AG04450 (cell line): Measurements from ENCODE around the gene WWOX. TPM values are rescaled to one million over a fixed set of nuclear protein-coding genes. Genes with fewer than 3 reads are reported as not detected.

Experiments used
- CTCF ChIA-PET: fragments of 300-600, 350-600 bp; formaldehyde crosslinking; extraction: SDS; loops from one replicate; lab custom pipeline; 2022; ENCODE audit warnings: antibody characterized with exemption, inconsistent platforms; lab: Charles Lee
- POLR2A ChIA-PET: fragments of 350-600 bp; formaldehyde crosslinking; extraction: SDS; loops from one replicate; lab custom pipeline; 2021; ENCODE audit warnings: antibody characterized with exemption, inconsistent platforms; lab: Yijun Ruan, JAX
- DNase-seq: peaks from one replicate; pipeline ENCODE4 v3.0.0-alpha.2; 2011; ENCODE audit warnings: low read depth, low spot score
- H3K27ac ChIP-seq: one replicate; pipeline ENCODE4 v1.5.1; 2012; ENCODE audit warnings: low read depth, low read length, control low read depth
- H3K27me3 ChIP-seq: one replicate; pipeline ENCODE4 v1.6.0; 2012; ENCODE audit warnings: low read length; ENCODE audit not compliant: control insufficient read depth, insufficient read depth
- H3K4me3 ChIP-seq: 2 replicates; pipeline ENCODE4 v1.5.1; 2011; ENCODE audit warnings: mild to moderate bottlenecking, low read depth, low read length, control low read depth
- H3K9me3 ChIP-seq: 2 replicates; pipeline ENCODE4 v1.5.1; 2012; ENCODE audit warnings: low read length; ENCODE audit not compliant: control insufficient read depth, insufficient read depth
- CTCF ChIP-seq: IDR thresholded peaks from 2 replicates; pipeline ENCODE4 v1.5.1; 2011; ENCODE audit warnings: low read depth, low read length, control low read depth, inconsistent platforms
- polyA plus RNA-seq: library from polyadenylated mRNA; depleted of rRNA; stranded (reverse); fragments of >200 nt; gene quantifications from 2 replicates; pipeline ENCODE4 v1.2.3, GENCODE V29; 2011

The WWOX gene
- polyA plus RNA-seq, 1 experiment: 2.1 TPM

GRCh38 chr16:79090966-79091365 is 991.5 kb downstream of the WWOX start:
- no peak for TF ChIP-seq CTCF
- ChIA-PET POLR2A (no interaction called here), CTCF (no interaction called here)
- Histone ChIP-seq H3K4me3 (no peak overlapping the region), H3K27ac (no peak overlapping the region), H3K27me3 (no peaks in the 10 kb centered on the region), H3K9me3 (peaks cover 65% of the 10 kb centered on the region)
- DNase-seq: no peak

- no peak for DNase-seq
- H3K27ac ChIP-seq: no peak overlapping the region
- H3K27me3 ChIP-seq: no peaks in the 10 kb centered on the region
- peaks cover 62% of the 10 kb centered on the region for H3K9me3 ChIP-seq
- no peak for TF ChIP-seq CTCF
- ChIA-PET CTCF (no interaction called here), POLR2A (no interaction called here)
- H3K4me3 ChIP-seq: no peak overlapping the region
These were observed 993.4 kb downstream of the WWOX start for GRCh38 chr16:79092846-79093245.

GRCh38 chr16:79093554-79093967 is 994.1 kb downstream of the WWOX start:
- no peak for TF ChIP-seq CTCF
- ChIA-PET CTCF (no interaction called here), POLR2A (no interaction called here)
- H3K27ac ChIP-seq: no peak overlapping the region
- H3K4me3 ChIP-seq: no peak overlapping the region
- peaks cover 57% of the 10 kb centered on the region for H3K9me3 ChIP-seq
- DNase-seq: no peak
- no peaks in the 10 kb centered on the region for H3K27me3 ChIP-seq

GRCh38 chr16:79096246-79096645 is 996.8 kb downstream of the WWOX start:
- POLR2A ChIA-PET: no interaction called here
- H3K9me3 ChIP-seq: peaks cover 50% of the 10 kb centered on the region
- CTCF ChIA-PET: no interaction called here
- no peak for TF ChIP-seq CTCF
- H3K27ac ChIP-seq: no peak overlapping the region
- no peaks in the 10 kb centered on the region for H3K27me3 ChIP-seq
- no peak overlapping the region for H3K4me3 ChIP-seq
- no peak for DNase-seq

GRCh38 chr16:79097166-79097565 is 997.7 kb downstream of the WWOX start:
- Histone ChIP-seq H3K27me3 (no peaks in the 10 kb centered on the region), H3K9me3 (peaks cover 50% of the 10 kb centered on the region), H3K4me3 (no peak overlapping the region), H3K27ac (no peak overlapping the region)
- no peak for DNase-seq
- POLR2A ChIA-PET: no interaction called here
- CTCF ChIA-PET: no interaction called here
- TF ChIP-seq CTCF: no peak
